HepG2 (cell line): Measurements from ENCODE around the gene S100A16. TPM values are rescaled to one million over a fixed set of nuclear protein-coding genes. Genes with fewer than 3 reads are reported as not detected.

ENCODE experiments used
- ARHGAP35 ChIP-seq: sonication (generic); formaldehyde crosslinking; IDR thresholded peaks from 2 replicates; pipeline ENCODE4 v1.9.0; 2022; ENCODE audit warnings: mild to moderate bottlenecking, inconsistent platforms, moderate library complexity, missing genetic modification reagents, borderline replicate concordance
- ATF7 ChIP-seq, 2 experiments: fragments of 450-650 bp in 1 of 2; sonication (generic) in 1 of 2; formaldehyde crosslinking in 1 of 2; IDR thresholded peaks; 2 replicates each; pipeline versions ENCODE4 v1.4.0 to v1.6.1; 2016 to 2020; ENCODE audit warnings: antibody characterized with exemption in 1 of 2, mild to moderate bottlenecking in 1 of 2, missing genetic modification reagents in 1 of 2
- CBFB ChIP-seq: sonication (generic); formaldehyde crosslinking; IDR thresholded peaks from 2 replicates; pipeline ENCODE4 v1.4.0; 2020; ENCODE audit warnings: missing genetic modification reagents
- CENPX ChIP-seq: sonication (generic); formaldehyde crosslinking; IDR thresholded peaks from 2 replicates; pipeline ENCODE4 v1.9.0; 2021; ENCODE audit warnings: mild to moderate bottlenecking, missing genetic modification reagents, moderate library complexity
- MAFF ChIP-seq: IDR thresholded peaks from 2 replicates; pipeline ENCODE4 v1.6.1; 2011; ENCODE audit warnings: low read depth, low read length, improper control_type of control experiment
- ONECUT2 ChIP-seq: sonication (generic); formaldehyde crosslinking; IDR thresholded peaks from 2 replicates; pipeline ENCODE4 v1.4.0; 2020; ENCODE audit warnings: missing genetic modification reagents
- PRMT3 ChIP-seq: sonication (generic); formaldehyde crosslinking; IDR thresholded peaks from 2 replicates; pipeline ENCODE4 v1.8.1; 2022; ENCODE audit warnings: low read depth, mild to moderate bottlenecking, moderate library complexity, missing genetic modification reagents, borderline replicate concordance
- RAD21 ChIP-seq: fragments of 450-650 bp; formaldehyde crosslinking; IDR thresholded peaks from 2 replicates; pipeline ENCODE4 v1.5.0; 2020; ENCODE audit warnings: mild to moderate bottlenecking
- SUZ12 ChIP-seq: fragments of 150-350 bp; IDR thresholded peaks from 2 replicates; pipeline ENCODE4 v1.6.1; 2014; ENCODE audit warnings: low read depth, low read length
- ZBTB38 ChIP-seq: sonication (generic); formaldehyde crosslinking; IDR thresholded peaks from 2 replicates; pipeline ENCODE4 v1.5.1; 2020; ENCODE audit warnings: mild to moderate bottlenecking, missing genetic modification reagents
- ZFP36 ChIP-seq: fragments of 150-350 bp; IDR thresholded peaks from 2 replicates; pipeline ENCODE4 v1.6.1; 2018; ENCODE audit warnings: borderline replicate concordance, low read length, low read depth; ENCODE audit not compliant: partially characterized antibody
- ZNF296 ChIP-seq: sonication (generic); formaldehyde crosslinking; conservative IDR thresholded peaks from 2 replicates; pipeline ENCODE4 v1.5.0; 2020; ENCODE audit warnings: mild to moderate bottlenecking, missing genetic modification reagents
- ZNF558 ChIP-seq: sonication (generic); formaldehyde crosslinking; IDR thresholded peaks from 2 replicates; pipeline ENCODE4 v1.9.0; 2022; ENCODE audit warnings: mild to moderate bottlenecking, missing genetic modification reagents, borderline replicate concordance
- ZNF777 ChIP-seq: sonication (generic); formaldehyde crosslinking; IDR thresholded peaks from 2 replicates; pipeline ENCODE4 v1.4.0; 2020; ENCODE audit warnings: missing genetic modification reagents
- ZNF782 ChIP-seq: sonication (generic); formaldehyde crosslinking; IDR thresholded peaks from 2 replicates; pipeline ENCODE4 v1.4.0; 2020; ENCODE audit warnings: missing genetic modification reagents, mild to moderate bottlenecking, borderline replicate concordance
- ZSCAN29 ChIP-seq: sonication (generic); formaldehyde crosslinking; conservative IDR thresholded peaks from 2 replicates; pipeline ENCODE4 v1.4.0; 2020; ENCODE audit warnings: mild to moderate bottlenecking, missing genetic modification reagents
- polyA plus RNA-seq, 8 experiments: library from polyadenylated mRNA; depleted of rRNA in 3 of 8; stranded (reverse) in 7 of 8; unstranded in 1 of 8; fragments of >200 nt; fragmentation: Illumina TruSeq in 4 of 8; extraction: Trizol in 4 of 8; gene quantifications; 2 replicates each; pipeline versions ENCODE4 v1.2.1 to v1.2.3, GENCODE V29; 2011 to 2016; ENCODE audit warnings: low read depth in 4 of 8, missing spikeins in 1 of 8, mixed read lengths in 1 of 8; ENCODE audit not compliant: insufficient read depth in 1 of 8
- total RNA-seq, 5 experiments: library from RNA; depleted of rRNA; stranded (reverse); fragments of >200 nt; fragmentation: Illumina TruSeq; extraction: Trizol; gene quantifications; 2 replicates each; pipeline ENCODE4 v1.2.3, GENCODE V29; 2016; ENCODE audit warnings: low read depth in 1 of 5
- TF ChIP-seq, protein P1 (sequence below): sonication (generic); formaldehyde crosslinking; IDR thresholded peaks from 2 replicates; pipeline ENCODE4 v1.4.0; 2020; ENCODE audit warnings: mild to moderate bottlenecking, missing genetic modification reagents
- TF ChIP-seq, protein P2 (sequence below): sonication (generic); formaldehyde crosslinking; IDR thresholded peaks from 2 replicates; pipeline ENCODE4 v1.4.0; 2020; ENCODE audit warnings: missing genetic modification reagents, borderline replicate concordance

The S100A16 gene
- total and polyA plus RNA-seq, 2 of the 13 experiments (the other 11 are each of a cell fraction or from before 2014, with no cell fraction given) = 46.0 to 195 TPM

DNA sequence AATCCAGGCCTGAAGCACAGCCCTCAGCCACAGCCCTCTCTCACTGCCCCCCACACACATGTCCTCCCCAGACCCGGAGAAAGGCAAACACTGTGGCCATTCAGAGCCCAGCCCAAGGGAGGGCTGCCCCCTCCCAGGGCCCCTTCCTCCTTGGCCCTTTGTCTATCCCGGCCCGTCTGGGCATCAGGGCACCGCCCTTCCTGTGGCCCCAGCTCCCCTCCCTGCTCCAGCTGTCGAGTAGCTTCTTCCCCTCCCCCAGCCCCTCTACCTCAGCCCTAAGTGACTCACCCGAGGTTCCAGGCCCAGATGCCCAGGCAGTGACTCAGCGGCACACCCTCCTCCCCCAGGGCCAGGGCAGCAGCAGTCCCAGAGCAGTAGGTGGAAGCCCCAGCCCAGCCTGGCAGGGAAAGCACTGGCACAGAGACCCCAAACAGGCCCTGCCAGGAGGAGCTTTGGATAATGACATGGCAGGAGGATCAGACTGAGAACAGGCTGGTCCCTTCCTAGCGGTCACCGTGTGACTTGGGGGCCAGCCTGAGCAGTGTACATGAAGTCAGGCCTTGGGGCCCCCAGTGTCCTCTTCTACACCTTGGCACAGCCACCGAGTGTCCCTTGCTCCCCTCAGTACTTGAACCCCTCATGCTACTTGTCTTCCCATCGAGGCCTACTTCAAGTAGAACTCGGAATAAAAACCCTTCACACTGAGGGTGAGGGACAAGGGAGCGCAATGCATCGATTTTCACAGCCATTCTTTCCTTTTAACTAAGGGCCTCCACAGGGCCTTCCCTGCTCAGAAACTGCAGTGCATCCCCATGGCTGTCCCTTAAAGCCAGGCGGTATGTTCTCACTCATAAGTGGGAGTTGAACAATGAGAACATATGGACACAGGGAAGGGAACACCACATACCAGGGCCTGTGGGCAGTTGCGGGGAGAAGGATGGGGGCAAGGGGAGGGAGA is 46.2 kb downstream of the S100A16 start (continued):
- TF ChIP-seq CBFB (no peak), ONECUT2 (no peak), ZBTB38 (CRISPR knock-in tag) (no peak), ZFP36 (no peak), SUZ12 (no peak), CENPX (CRISPR knock-in tag) (no peak), RAD21 (no peak), PRMT3 (no peak), ZNF296 (CRISPR knock-in tag) (no peak), MAFF (no peak), ARHGAP35 (CRISPR knock-in tag) (no peak), ZNF782 (peak; percentile 44; the same call in 1 of the 2 replicates), ZNF558 (CRISPR knock-in tag) (no peak), ZSCAN29 (no peak), ATF7 (IDR thresholded peaks at IDR 0.05) (no peak), ATF7 (CRISPR knock-in tag; IDR thresholded peaks at IDR 0.05) (no peak), ZNF777 (CRISPR knock-in tag) (0 out of 2 replicates have a peak, but pooled peaks have one; percentile 48)
- TF ChIP-seq, protein P1, sequence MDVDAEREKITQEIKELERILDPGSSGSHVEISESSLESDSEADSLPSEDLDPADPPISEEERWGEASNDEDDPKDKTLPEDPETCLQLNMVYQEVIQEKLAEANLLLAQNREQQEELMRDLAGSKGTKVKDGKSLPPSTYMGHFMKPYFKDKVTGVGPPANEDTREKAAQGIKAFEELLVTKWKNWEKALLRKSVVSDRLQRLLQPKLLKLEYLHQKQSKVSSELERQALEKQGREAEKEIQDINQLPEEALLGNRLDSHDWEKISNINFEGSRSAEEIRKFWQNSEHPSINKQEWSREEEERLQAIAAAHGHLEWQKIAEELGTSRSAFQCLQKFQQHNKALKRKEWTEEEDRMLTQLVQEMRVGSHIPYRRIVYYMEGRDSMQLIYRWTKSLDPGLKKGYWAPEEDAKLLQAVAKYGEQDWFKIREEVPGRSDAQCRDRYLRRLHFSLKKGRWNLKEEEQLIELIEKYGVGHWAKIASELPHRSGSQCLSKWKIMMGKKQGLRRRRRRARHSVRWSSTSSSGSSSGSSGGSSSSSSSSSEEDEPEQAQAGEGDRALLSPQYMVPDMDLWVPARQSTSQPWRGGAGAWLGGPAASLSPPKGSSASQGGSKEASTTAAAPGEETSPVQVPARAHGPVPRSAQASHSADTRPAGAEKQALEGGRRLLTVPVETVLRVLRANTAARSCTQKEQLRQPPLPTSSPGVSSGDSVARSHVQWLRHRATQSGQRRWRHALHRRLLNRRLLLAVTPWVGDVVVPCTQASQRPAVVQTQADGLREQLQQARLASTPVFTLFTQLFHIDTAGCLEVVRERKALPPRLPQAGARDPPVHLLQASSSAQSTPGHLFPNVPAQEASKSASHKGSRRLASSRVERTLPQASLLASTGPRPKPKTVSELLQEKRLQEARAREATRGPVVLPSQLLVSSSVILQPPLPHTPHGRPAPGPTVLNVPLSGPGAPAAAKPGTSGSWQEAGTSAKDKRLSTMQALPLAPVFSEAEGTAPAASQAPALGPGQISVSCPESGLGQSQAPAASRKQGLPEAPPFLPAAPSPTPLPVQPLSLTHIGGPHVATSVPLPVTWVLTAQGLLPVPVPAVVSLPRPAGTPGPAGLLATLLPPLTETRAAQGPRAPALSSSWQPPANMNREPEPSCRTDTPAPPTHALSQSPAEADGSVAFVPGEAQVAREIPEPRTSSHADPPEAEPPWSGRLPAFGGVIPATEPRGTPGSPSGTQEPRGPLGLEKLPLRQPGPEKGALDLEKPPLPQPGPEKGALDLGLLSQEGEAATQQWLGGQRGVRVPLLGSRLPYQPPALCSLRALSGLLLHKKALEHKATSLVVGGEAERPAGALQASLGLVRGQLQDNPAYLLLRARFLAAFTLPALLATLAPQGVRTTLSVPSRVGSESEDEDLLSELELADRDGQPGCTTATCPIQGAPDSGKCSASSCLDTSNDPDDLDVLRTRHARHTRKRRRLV = no peak
- TF ChIP-seq, protein P2, sequence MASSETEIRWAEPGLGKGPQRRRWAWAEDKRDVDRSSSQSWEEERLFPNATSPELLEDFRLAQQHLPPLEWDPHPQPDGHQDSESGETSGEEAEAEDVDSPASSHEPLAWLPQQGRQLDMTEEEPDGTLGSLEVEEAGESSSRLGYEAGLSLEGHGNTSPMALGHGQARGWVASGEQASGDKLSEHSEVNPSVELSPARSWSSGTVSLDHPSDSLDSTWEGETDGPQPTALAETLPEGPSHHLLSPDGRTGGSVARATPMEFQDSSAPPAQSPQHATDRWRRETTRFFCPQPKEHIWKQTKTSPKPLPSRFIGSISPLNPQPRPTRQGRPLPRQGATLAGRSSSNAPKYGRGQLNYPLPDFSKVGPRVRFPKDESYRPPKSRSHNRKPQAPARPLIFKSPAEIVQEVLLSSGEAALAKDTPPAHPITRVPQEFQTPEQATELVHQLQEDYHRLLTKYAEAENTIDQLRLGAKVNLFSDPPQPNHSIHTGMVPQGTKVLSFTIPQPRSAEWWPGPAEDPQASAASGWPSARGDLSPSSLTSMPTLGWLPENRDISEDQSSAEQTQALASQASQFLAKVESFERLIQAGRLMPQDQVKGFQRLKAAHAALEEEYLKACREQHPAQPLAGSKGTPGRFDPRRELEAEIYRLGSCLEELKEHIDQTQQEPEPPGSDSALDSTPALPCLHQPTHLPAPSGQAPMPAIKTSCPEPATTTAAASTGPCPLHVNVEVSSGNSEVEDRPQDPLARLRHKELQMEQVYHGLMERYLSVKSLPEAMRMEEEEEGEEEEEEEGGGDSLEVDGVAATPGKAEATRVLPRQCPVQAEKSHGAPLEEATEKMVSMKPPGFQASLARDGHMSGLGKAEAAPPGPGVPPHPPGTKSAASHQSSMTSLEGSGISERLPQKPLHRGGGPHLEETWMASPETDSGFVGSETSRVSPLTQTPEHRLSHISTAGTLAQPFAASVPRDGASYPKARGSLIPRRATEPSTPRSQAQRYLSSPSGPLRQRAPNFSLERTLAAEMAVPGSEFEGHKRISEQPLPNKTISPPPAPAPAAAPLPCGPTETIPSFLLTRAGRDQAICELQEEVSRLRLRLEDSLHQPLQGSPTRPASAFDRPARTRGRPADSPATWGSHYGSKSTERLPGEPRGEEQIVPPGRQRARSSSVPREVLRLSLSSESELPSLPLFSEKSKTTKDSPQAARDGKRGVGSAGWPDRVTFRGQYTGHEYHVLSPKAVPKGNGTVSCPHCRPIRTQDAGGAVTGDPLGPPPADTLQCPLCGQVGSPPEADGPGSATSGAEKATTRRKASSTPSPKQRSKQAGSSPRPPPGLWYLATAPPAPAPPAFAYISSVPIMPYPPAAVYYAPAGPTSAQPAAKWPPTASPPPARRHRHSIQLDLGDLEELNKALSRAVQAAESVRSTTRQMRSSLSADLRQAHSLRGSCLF (CRISPR knock-in tag) = no peak
